GM12878 (cell line): ENCODE results near the gene ADH7.

Experiments used
- CHD2 ChIP-seq: IDR thresholded peaks from 2 replicates; pipeline ENCODE4 v1.6.1; 2011; ENCODE audit warnings: low read depth, low read length, improper control_type of control experiment, borderline replicate concordance
- TAF1 ChIP-seq: IDR thresholded peaks from 2 replicates; pipeline ENCODE4 v1.6.1; 2011; ENCODE audit warnings: mild to moderate bottlenecking, low read depth, low read length, borderline replicate concordance
- TF ChIP-seq, protein P1 (sequence below), 3 experiments: IDR thresholded peaks in 2 of 3; conservative IDR thresholded peaks in 1 of 3; 2 replicates each; pipeline ENCODE4 v1.5.1; 2011; ENCODE audit warnings: low read depth in 3 of 3, low read length in 3 of 3, mild to moderate bottlenecking in 3 of 3, control low read depth in 2 of 3, moderate library complexity in 2 of 3, inconsistent platforms in 1 of 3, mixed read lengths in 1 of 3; ENCODE audit not compliant: control insufficient read depth in 2 of 3, insufficient read depth in 1 of 3; ENCODE audit errors: extremely low read depth in 1 of 3

GRCh38 chr4:99430106-99430505 lies 5.0 kb downstream of the ADH7 start:
- no peak for TF ChIP-seq CHD2
- TF ChIP-seq, protein P1, sequence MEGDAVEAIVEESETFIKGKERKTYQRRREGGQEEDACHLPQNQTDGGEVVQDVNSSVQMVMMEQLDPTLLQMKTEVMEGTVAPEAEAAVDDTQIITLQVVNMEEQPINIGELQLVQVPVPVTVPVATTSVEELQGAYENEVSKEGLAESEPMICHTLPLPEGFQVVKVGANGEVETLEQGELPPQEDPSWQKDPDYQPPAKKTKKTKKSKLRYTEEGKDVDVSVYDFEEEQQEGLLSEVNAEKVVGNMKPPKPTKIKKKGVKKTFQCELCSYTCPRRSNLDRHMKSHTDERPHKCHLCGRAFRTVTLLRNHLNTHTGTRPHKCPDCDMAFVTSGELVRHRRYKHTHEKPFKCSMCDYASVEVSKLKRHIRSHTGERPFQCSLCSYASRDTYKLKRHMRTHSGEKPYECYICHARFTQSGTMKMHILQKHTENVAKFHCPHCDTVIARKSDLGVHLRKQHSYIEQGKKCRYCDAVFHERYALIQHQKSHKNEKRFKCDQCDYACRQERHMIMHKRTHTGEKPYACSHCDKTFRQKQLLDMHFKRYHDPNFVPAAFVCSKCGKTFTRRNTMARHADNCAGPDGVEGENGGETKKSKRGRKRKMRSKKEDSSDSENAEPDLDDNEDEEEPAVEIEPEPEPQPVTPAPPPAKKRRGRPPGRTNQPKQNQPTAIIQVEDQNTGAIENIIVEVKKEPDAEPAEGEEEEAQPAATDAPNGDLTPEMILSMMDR (IDR thresholded peaks at IDR 0.05 in 2 of 3, conservative IDR thresholded peaks at IDR 0.05 in 1 of 3; ENCODE audit: control insufficient read depth in 2 of 3, extremely low read depth in 1 of 3, insufficient read depth in 1 of 3, low read depth in 3 of 3, low read length in 3 of 3): no peak
- TF ChIP-seq TAF1: no peak
